ENCODE data around the gene DMRTA2.
"Not testable (repeated sequence)": the region's sequence is repeated elsewhere in the genome, so short reads cannot be mapped to it uniquely, and the experiment has no call there.

DMRTA2 gene

DNA sequence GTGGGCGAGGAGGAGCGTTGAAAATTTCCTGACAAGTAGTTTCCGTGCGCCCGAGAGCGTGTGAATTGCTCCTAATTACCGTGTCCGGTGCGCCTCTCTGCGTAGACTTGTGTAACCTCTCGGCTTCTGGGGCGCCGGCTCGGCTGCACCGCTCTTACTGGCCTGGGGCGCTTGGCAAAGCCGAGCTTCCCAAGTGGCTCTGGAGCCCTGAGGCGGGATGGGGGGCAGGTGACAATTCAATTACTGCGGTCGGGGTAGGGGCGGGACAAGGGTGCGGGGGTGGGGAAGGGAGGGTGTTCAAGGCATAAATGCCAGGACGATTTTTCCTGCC lies 392 bp upstream of the DMRTA2 start:
- DNase-seq, result peak in 3 of 4 experiments; percentile 31 to 54 (median 40)

DNA sequence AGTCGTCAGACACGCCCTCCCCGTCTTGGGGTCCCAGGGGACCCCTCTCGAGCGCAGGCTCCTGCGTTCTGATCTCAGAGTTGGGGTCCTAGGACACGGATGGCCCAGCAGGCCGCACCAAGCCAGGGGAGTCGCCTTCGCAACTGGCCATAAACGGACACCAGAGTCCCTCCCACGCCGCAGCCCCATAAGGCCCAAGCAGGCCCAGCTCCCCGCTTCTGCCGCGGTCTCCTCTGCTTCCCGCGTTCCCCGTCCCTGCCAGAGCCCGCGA lies 633 bp downstream of the DMRTA2 start:
- no peak for DNase-seq

- no peak for DNase-seq
These were observed 1.2 kb downstream of the DMRTA2 start for GRCh38 chr1:50421768-50422674.

GRCh38 chr1:50421366-50421748 lies 1.9 kb downstream of the DMRTA2 start:
- DNase-seq, result no peak

GRCh38 chr1:50420689-50421365 lies 2.4 kb downstream of the DMRTA2 start:
- DNase-seq, result no peak

- DNase-seq, result no peak
These were observed 3.2 kb downstream of the DMRTA2 start for GRCh38 chr1:50419907-50420677.

- DNase-seq, result peak in 1 of 4 experiments; percentile 37
These were observed 3.9 kb downstream of the DMRTA2 start for GRCh38 chr1:50419192-50419906.

DNA sequence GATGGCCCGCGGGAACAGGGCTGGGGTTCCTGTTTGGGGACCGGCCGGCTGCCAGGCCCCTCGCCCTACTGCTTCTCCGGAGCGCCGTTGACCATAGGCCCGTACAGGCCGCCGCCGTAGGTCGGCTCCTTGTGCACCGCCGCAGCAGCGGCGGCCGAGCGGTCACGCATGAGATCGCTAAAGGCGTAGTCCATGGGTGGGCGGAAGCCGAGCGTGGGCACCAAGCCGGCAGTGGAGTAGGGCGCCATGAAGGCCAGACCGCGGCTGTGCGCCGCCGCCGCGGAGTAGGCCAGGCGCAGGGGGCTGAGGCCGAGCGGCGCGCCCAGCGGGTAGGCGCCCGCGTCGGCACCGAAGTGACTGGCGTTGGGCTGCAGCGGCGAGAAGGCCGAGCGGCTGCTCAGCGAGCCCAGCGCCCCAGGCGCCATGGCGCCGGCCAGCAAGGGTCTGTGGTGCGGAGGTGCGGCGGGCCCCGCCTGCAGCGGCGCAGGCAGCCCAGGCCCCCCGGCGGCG lies 4.6 kb downstream of the DMRTA2 start:
- peak in 2 of 4 experiments; percentile 11 to 46 for DNase-seq

GRCh38 chr1:50417946-50418599 lies 5.2 kb downstream of the DMRTA2 start:
- no peak for DNase-seq

GRCh38 chr1:50417507-50417906 lies 5.7 kb downstream of the DMRTA2 start:
- no peak for DNase-seq

- no peak for DNase-seq
These were observed 6.4 kb downstream of the DMRTA2 start for GRCh38 chr1:50416553-50417453.

- DNase-seq, result no peak
These were observed 7.1 kb downstream of the DMRTA2 start for GRCh38 chr1:50416150-50416527.

DNA sequence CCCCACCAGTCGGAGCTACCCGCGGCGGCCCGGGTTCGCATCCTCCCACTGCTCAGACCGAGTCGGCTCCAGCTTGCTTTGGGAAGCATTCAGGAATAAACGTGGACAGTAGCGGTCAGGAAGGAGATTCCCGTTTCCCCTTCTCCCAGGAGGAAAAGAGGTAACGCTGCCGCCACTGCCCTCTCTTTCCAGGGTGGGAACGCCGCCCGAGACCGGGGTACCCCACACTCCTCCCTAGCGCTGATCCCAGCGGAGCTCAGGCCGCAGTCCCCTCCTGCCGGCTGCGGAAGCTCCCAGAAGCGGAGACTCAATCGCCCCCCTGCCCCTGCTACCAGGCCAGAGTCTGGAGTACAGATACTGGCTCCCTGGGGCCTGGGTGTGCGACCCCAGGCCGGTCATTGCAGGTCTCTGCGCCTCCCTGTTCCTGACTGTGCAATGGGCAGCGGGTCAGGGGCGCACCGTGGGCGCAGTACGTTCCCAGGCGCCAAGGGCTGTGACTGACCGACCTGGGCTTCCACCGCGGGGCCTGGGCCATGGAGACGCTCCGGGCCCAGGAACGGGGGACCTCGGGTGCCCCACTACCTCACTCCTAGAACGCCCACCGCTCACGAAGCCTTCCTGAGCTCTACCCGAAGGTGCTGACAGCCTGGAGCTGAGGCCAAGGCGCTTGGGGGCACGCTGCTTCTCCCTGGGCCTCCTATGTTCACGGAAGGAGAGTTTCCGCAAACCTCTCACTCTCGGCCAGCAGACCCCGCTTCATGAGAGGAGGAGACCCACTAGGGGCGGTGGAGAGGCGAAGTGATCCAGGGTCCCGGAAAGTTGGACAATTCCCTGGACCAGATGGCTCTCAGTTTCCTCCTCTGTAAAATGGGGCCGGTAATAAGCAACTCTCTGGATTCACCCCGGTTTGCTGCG lies 7.8 kb downstream of the DMRTA2 start:
- DNase-seq, result no peak

- no peak for DNase-seq
These were observed 8.4 kb downstream of the DMRTA2 start for GRCh38 chr1:50414853-50415234.

GRCh38 chr1:50412813-50413476 lies 10.3 kb downstream of the DMRTA2 start:
- DNase-seq, result no peak

- DNase-seq, result no peak
These were observed 17.4 kb downstream of the DMRTA2 start for GRCh38 chr1:50405814-50406213.

- DNase-seq, result no peak
These were observed 29.6 kb downstream of the DMRTA2 start for GRCh38 chr1:50393522-50394120.

- DNase-seq, result not testable (repeated sequence)
These were observed 41.7 kb downstream of the DMRTA2 start for GRCh38 chr1:50381551-50381950.

- DNase-seq, result no peak
These were observed 44.5 kb downstream of the DMRTA2 start for GRCh38 chr1:50378770-50379169.
